ENCODE results near the gene HCN2.
"Not testable (repeated sequence)": the region's sequence is repeated elsewhere in the genome, so short reads cannot be mapped to it uniquely, and the experiment has no call there.

The HCN2 gene

DNA sequence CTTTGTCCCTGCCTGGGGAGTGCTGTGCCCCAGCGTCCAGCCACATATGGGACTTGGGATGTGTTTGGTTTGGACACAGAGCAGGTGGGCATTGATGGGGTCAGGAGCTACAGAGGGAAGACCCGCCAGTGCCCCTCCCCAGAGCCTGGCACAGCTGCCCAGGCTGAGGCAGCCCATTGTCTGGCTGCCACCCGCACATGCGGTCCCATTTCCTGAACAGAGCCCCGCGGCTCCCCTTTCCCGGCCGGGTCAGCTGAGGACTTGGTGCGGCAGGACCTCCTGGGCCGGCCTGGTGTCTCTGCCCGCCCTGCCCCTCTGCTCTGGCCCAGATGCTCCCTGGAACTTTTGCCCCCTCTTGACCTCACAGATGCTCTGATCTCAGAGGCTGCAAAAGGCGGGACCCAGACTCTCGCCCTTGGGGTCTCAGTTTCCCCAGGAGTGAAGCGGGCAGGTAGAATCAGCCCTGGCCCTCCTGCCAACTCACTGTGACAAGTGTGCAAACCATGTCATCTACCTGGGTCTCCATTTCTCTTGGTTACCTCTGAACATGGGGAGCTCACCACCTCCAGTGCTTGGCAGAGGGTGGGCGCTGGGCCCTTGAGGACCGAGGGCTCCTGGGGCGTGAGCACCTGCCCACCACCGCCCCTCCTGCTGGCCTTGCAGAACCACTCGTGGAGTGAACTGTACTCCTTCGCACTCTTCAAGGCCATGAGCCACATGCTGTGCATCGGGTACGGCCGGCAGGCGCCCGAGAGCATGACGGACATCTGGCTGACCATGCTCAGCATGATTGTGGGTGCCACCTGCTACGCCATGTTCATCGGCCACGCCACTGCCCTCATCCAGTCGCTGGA, 17.8 kb downstream of the HCN2 start:
- DNase-seq, result no peak

DNA sequence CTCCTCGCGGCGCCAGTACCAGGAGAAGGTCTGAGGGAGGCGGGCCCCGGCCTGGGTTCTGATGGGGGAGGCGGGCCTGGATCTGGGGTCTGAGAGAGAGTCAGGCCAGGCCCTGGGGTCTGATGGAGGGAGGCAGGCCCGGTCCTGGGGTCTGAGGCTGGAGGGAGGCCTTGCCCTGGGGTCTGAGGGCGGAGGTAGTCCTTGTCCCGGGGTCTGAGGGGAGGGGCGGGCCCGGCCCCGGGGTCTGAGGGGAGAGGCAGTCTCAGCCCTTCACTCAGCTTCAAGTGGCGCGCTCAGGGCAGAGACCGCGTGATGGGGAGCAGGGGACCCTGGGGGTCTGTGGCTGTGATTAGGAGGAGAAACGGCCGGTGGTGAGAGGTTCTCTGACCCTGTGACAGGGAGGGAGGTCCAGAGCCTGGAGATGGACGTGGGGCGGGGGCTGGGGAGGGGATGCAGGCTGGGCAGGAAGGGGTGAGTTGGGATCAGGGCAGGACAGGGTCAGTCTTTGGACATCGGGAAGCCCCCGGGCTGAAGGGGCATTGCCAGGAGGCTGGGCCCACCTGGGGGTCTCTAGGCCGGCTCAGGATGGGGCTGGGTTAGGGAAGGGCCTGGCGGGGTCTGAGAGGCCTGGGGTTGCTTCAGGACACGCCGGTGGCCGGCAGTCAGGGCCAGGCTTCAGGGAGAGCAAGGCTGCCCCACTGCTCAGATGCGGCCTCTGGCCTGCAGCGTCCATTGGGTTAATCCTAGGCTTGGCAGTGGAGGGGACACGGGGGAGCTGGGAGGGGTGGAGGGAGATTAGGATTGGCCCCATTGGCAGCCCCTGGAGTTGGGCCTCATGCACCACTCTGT, 18.7 kb downstream of the HCN2 start:
- no peak for DNase-seq

- no peak for DNase-seq
Observed at GRCh38 chr19:609004-609346, 19.3 kb downstream of the HCN2 start.

GRCh38 chr19:610071-610800, 20.6 kb downstream of the HCN2 start:
- DNase-seq, result no peak

DNA sequence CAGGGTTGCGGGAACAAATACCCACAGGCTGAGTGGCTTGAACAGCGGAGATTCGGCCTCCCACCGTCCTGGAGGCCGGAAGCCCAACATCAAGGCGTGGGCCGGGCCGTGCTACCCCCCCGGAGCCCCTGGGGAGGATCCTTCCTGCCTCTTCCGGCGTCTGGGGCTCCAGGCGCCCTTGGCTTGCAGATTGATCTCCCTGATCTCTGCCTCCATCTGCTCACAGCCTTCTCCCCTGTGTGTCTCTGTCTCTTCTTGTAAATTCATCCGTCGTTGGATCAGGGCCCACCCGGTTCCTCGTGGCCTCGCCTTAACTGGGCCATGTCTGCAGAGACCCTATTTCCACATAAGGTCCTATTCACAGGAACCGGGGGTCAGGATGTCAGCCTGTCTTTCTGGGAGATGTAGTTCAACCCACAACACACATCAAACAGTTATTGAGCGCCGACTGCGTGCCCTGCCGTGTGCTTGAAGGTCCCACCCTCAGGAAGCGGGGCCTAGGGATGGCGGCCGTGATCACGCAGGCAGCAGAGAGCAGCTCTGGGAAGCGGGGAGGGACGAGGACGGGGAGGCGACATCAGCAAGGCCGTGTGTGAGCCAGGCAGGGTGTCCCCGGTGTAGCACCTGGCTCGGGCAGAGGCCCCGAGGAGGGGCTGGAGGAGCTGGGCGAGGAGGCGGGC, 21.3 kb downstream of the HCN2 start:
- DNase-seq, result no peak

DNA sequence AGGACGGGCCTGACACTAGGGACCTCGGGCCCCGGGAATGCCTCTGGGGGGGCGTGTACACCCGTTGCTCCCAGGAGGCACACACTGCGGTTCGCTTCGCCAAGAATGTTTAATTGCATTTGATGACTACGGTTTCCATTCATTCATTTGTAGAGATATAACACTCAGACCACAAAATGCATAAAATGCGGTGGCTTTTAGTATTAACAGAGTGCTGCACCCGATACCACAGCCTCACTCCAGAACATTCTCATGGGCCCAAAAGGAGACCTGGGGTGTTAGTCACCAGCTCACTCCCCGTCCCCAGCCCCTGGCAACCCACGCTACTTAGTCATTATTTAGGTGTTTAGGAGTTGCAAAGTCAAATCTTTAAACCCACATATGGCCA, 21.8 kb downstream of the HCN2 start:
- no peak for DNase-seq

DNA sequence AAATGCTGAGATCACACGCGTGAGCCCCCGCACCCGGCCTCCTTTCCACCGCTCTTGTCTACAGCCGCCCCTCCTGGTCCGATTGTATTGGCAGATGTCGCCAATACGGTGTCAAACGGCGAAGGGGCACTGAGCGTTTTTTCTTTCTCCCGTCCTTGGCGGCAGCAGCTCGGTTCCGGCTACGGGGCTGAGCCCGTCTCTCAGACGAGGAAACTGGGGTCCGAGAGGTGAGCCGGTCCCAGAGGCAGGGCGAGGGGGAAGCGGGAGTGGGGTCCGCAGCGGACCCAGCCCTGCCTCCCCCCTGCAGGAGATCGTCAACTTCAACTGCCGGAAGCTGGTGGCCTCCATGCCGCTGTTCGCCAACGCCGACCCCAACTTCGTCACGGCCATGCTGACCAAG, 23.3 kb downstream of the HCN2 start:
- DNase-seq, result no peak

DNA sequence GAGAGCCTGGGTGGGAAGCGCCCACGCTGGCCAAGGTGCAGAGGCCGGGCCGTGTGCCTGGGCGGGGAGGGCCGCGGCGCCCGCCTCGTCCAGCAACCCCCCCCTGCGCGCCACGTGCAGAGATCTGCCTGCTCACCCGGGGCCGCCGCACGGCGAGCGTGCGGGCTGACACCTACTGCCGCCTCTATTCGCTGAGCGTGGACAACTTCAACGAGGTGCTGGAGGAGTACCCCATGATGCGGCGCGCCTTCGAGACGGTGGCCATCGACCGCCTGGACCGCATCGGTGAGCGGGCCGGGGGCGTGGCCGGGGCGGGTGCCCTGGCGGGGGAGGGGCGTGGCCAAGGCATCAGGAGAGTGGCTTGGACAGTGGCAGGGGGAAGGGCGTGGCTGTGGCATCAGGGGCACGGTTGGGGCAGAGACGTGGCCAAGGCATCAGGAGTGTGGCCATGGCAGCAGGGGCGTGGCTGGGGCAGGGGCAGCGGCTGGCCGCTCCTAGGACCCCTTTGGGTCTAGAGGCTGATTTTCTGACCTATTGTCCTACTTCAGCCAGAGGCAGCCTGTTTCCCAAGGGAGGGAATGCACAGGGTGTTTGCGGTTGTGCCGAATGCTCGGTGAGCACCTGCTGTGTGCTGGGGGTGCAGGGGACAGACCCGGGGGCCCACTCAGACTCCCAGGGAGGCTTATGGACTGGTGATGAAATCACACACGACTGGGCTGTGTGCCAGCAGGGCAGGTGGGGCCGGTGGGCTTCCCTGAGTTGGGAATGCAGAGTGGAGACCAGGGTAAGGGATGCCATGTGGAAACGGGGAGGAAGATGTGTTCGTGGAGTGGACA, 24.3 kb downstream of the HCN2 start:
- DNase-seq, result no peak

DNA sequence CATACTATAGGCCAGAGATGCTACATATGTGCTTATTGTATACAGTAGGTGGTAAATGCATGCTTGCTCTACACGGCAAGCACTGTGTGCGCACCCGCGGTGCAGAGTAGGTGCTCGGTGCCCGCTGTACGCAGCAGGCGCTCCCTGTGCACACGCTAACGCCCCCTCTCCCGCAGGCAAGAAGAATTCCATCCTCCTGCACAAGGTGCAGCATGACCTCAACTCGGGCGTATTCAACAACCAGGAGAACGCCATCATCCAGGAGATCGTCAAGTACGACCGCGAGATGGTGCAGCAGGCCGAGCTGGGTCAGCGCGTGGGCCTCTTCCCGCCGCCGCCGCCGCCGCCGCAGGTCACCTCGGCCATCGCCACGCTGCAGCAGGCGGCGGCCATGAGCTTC, 25.9 kb downstream of the HCN2 start:
- no peak for DNase-seq

GRCh38 chr19:616062-616700, 26.5 kb downstream of the HCN2 start:
- DNase-seq, result no peak

- no peak for DNase-seq
Observed at GRCh38 chr19:616747-617526, 27.3 kb downstream of the HCN2 start.

DNA sequence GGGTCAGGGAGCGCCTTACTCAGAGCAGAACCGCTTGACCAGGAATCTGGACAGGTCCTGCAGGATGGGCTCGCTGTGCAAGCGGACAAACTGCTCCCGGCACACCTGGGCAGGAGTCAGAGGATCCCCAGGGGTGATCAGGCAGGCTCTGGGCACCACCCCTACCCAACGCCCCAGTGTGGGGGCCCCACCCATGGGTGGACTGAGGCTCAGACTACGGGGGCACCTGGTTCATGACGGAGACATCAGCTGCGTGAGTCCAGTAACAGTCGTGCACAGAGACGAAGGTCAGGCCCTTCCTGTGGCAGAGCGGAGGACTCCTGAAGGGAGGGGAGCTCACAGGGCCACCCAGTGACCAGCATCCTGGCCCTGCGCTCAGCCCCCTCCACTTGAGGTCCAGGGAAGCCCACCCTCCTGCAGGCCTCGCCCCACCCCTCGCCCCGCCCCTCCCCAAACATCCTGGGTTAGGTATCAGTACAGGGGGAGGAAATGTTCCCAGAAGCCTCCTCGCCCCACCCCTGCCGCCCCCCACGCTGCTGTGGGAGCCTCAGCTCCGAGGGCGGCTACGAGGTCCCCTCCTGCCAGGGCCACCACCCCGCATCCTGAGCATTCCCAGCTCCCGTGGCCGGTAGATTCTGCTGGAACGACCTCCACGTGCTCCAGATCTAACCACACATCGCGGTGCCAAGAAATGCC, 28.0 kb downstream of the HCN2 start:
- no peak for DNase-seq

DNA sequence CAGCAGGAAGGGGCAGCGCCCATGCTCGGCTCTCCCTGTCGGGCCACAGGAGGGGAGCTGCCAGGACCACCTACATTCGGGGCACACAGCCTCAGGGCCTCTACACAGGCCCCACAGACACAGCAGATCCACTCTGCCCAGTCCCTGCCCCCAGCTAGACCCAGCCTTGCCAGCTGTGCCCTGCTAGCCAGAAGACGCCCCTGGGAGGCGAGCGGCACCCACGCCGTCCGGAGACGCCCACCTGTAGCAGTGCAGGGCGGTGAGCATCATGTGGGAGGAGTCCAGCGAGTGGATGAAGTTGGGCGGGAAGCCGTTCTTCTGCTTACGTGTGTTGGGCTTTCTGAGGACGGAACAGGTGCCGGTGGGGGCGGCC, 28.6 kb downstream of the HCN2 start:
- no peak for DNase-seq

DNA sequence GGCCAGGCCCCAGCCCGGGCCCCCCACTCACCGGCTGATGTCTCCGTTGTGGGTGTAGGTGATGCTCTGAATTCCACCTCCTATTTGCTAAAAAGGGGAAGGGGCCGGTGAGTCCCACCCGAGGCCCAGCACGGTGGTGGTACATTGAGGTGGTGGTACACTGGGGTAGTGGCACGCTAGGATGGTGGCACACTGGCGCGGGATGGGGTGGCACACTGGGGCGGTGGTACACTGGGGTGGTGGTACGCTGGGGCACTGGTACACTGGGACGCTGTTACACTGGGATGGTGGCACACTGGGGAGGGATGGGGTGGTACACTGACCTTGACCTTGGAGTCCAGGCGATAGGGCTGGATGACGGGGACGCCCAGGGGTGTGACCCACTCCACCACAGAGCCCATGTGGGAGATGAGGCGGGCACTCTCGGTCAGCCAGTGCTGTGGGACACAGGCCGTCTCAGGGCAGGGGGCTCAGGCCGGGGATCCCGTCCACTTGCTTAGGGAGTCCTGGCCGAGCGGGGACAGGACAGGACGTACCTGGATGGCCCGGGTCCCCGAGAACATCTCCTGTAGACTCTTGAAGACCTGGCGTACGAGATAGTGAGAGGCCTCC, 29.1 kb downstream of the HCN2 start:
- no peak for DNase-seq

DNA sequence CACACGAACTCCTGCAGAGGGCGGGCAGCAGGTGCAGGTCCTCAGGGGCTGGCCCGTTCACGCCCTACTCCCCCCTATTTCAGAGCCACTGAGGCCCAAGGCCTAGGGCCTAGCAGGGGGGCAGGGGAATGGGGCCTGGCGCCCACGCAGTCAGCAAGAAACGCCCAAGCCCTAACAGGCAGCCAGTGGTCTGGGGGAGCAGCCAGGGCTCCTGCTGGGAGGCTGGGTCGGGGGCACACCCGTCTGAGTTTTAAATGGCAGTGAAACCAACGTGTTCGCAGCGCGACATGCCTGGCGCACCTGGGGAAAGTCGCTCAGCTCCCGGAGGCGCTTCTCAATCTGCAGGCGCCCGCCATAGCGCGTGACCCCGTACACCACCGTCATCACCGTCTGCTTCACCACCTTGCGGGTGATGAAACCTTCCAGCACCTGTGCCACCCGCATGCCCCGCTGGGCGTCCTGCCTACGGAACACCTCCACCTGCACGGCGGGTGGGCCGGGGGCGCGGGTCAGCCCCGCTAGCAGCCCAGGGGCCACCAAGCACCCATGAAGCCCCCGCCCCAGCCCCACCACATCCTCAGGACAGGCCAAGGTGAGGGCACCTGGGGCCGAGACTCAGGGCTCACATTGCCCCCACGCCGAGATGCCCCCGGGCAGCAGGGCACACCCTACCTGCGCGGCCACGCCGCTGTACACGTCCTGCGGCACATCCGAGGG, 29.8 kb downstream of the HCN2 start:
- no peak for DNase-seq

- DNase-seq, result no peak
Observed at GRCh38 chr19:620166-620862, 30.6 kb downstream of the HCN2 start.

GRCh38 chr19:621191-621590, 31.5 kb downstream of the HCN2 start:
- not testable (repeated sequence) for DNase-seq

- no peak for DNase-seq
Observed at GRCh38 chr19:621819-622218, 32.1 kb downstream of the HCN2 start.

All from NCI-H1694 (cell line).